AG04450 (cell line): ENCODE data around the gene CLIC3. TPM values are rescaled to one million over a fixed set of nuclear protein-coding genes. Genes with fewer than 3 reads are reported as not detected.

Experiments used
- CTCF ChIA-PET: fragments of 300-600, 350-600 bp; formaldehyde crosslinking; extraction: SDS; loops from one replicate; lab custom pipeline; 2022; ENCODE audit warnings: antibody characterized with exemption, inconsistent platforms; lab: Charles Lee
- POLR2A ChIA-PET: fragments of 350-600 bp; formaldehyde crosslinking; extraction: SDS; loops from one replicate; lab custom pipeline; 2021; ENCODE audit warnings: antibody characterized with exemption, inconsistent platforms; lab: Yijun Ruan, JAX
- DNase-seq: peaks from one replicate; pipeline ENCODE4 v3.0.0-alpha.2; 2011; ENCODE audit warnings: low read depth, low spot score
- H3K27ac ChIP-seq: one replicate; pipeline ENCODE4 v1.5.1; 2012; ENCODE audit warnings: low read depth, low read length, control low read depth
- H3K27me3 ChIP-seq: one replicate; pipeline ENCODE4 v1.6.0; 2012; ENCODE audit warnings: low read length; ENCODE audit not compliant: control insufficient read depth, insufficient read depth
- H3K4me3 ChIP-seq: 2 replicates; pipeline ENCODE4 v1.5.1; 2011; ENCODE audit warnings: mild to moderate bottlenecking, low read depth, low read length, control low read depth
- H3K9me3 ChIP-seq: 2 replicates; pipeline ENCODE4 v1.5.1; 2012; ENCODE audit warnings: low read length; ENCODE audit not compliant: control insufficient read depth, insufficient read depth
- CTCF ChIP-seq: IDR thresholded peaks from 2 replicates; pipeline ENCODE4 v1.5.1; 2011; ENCODE audit warnings: low read depth, low read length, control low read depth, inconsistent platforms
- polyA plus RNA-seq: library from polyadenylated mRNA; depleted of rRNA; stranded (reverse); fragments of >200 nt; gene quantifications from 2 replicates; pipeline ENCODE4 v1.2.3, GENCODE V29; 2011

Gene CLIC3
- polyA plus RNA-seq, 1 experiment: 0.42 TPM

GRCh38 chr9:136963751-136964150, 32.6 kb downstream of the CLIC3 start:
- DNase-seq: no peak
- ChIA-PET CTCF (no interaction called here), POLR2A (no interaction called here)
- Histone ChIP-seq H3K27me3 (peaks cover 19% of the 10 kb centered on the region), H3K27ac (no peak overlapping the region), H3K9me3 (no peaks in the 10 kb centered on the region; the same call in 1 of the 2 replicates), H3K4me3 (no peak overlapping the region)
- no peak for TF ChIP-seq CTCF

GRCh38 chr9:136963341-136963740, 33.0 kb downstream of the CLIC3 start:
- Histone ChIP-seq H3K4me3 (no peak overlapping the region), H3K27ac (no peak overlapping the region), H3K9me3 (no peaks in the 10 kb centered on the region; the same call in 1 of the 2 replicates), H3K27me3 (peaks cover 19% of the 10 kb centered on the region)
- DNase-seq: no peak
- POLR2A ChIA-PET: no interaction called here
- TF ChIP-seq CTCF: no peak
- CTCF ChIA-PET: no interaction called here

- POLR2A ChIA-PET: no interaction called here
- H3K27me3 ChIP-seq: peaks cover 22% of the 10 kb centered on the region
- H3K9me3 ChIP-seq: no peaks in the 10 kb centered on the region; the same call in 1 of the 2 replicates
- H3K27ac ChIP-seq: no peak overlapping the region
- H3K4me3 ChIP-seq: no peak overlapping the region
- CTCF ChIA-PET: interaction anchor here (1.4 kb wide), 1 partner anchor 15 kb away, joined by 3 read pairs; no protein-coding TSS in a partner anchor
- no peak for DNase-seq
- no peak for TF ChIP-seq CTCF
These were observed 33.6 kb downstream of the CLIC3 start for GRCh38 chr9:136962701-136963248.

GRCh38 chr9:136962163-136962562, 34.2 kb downstream of the CLIC3 start:
- DNase-seq: no peak
- no peak overlapping the region for H3K27ac ChIP-seq
- ChIA-PET POLR2A (no interaction called here), CTCF (interaction anchor here (1.4 kb wide), 1 partner anchor 14 kb away, joined by 3 read pairs; no protein-coding TSS in a partner anchor)
- no peaks in the 10 kb centered on the region; the same call in 1 of the 2 replicates for H3K9me3 ChIP-seq
- peaks cover 22% of the 10 kb centered on the region for H3K27me3 ChIP-seq
- H3K4me3 ChIP-seq: no peak overlapping the region
- TF ChIP-seq CTCF: no peak

- no peak overlapping the region for H3K27ac ChIP-seq
- no peaks in the 10 kb centered on the region; the same call in 1 of the 2 replicates for H3K9me3 ChIP-seq
- ChIA-PET POLR2A (no interaction called here), CTCF (interaction anchor here (1.4 kb wide), 1 partner anchor 13 kb away, joined by 3 read pairs; no protein-coding TSS in a partner anchor)
- DNase-seq: no peak
- peaks cover 24% of the 10 kb centered on the region for H3K27me3 ChIP-seq
- TF ChIP-seq CTCF: no peak
- H3K4me3 ChIP-seq: no peak overlapping the region
These were observed 34.9 kb downstream of the CLIC3 start for GRCh38 chr9:136961279-136962065.
